Pancreas (tissue), 10 donors: ENCODE results near the gene CLDN24. TPM values are rescaled to one million over a fixed set of nuclear protein-coding genes. Genes with fewer than 3 reads are reported as not detected.

Experiments
- ATAC-seq, 4 donors: fragments of 200-7000 bp; cut with Tn5 transposase; one replicate each; pipeline versions ENCODE4 v1.8.0 to v1.9.1; 2020; ENCODE audit warnings: mild to moderate bottlenecking in 4 of 4, moderate library complexity in 4 of 4
- DNase-seq, 6 donors: peaks; one replicate each; pipeline ENCODE4 v3.0.0-alpha.2; 2020
- FAIRE-seq: peaks from 2 replicates; lab custom pipeline; 2012; peaks lifted over from hg19 to GRCh38; lab: Jason Lieb, UNC
- H3K27ac ChIP-seq, 4 donors: fragments of 200-600 bp; sonication (generic); 1 replicate in 3 of 4; 2 replicates in 1 of 4; pipeline versions ENCODE4 v1.5.0 to v1.8.0; 2020
- H3K27me3 ChIP-seq, 4 donors: fragments of 200-600 bp; one replicate each; pipeline ENCODE4 v1.8.0; 2021
- H3K36me3 ChIP-seq, 3 donors: fragments of 200-600 bp; sonication (generic) in 1 of 3; one replicate each; pipeline versions ENCODE4 v1.5.0 to v1.8.0; 2020 to 2021
- H3K4me1 ChIP-seq, 3 donors: fragments of 200-600 bp; one replicate each; pipeline ENCODE4 v1.8.0; 2021
- H3K4me3 ChIP-seq, 4 donors: fragments of 200-600 bp; sonication (generic) in 2 of 4; one replicate each; pipeline versions ENCODE4 v1.5.0 to v1.8.0; 2020 to 2021
- H3K9me3 ChIP-seq, 4 donors: fragments of 200-600 bp; one replicate each; pipeline ENCODE4 v1.8.0; 2021
- CTCF ChIP-seq, 4 donors: fragments of 200-600 bp; sonication (generic) in 3 of 4; IDR thresholded peaks; one replicate each; pipeline versions ENCODE4 v1.5.0 to v1.8.0; 2021; ENCODE audit warnings: antibody characterized with exemption in 4 of 4
- WGBS, 2 donors: extraction: QIAGEN DNeasy Blood & Tissue Kit; methylation state at CpG; one replicate each; pipeline ENCODE4 v1.1.7; 2013; 5-methylcytosine and 5-hydroxymethylcytosine counted together
- intact Hi-C, 3 donors: fragments of 100-400 bp; cut with DNase I; formaldehyde crosslinking; loops; one replicate each; pipeline versions ENCODE4 v1.11.1 to v1.14.2; 2022
- polyA plus RNA-seq, 2 donors: library from polyadenylated mRNA; stranded (reverse); fragments of 200-250 nt; gene quantifications; one replicate each; pipeline ENCODE4 v1.2.3, GENCODE V29; 2013
- total RNA-seq, 6 donors: library from RNA; stranded (reverse); fragmentation: NEBNext Ultra II Directional in 4 of 6; extraction: Animal tissue kit (Norgen Biotek cat#: 25700) in 4 of 6; gene quantifications; one replicate each; pipeline versions ENCODE4 v1.2.1 to v1.2.4, GENCODE V29; 2021 to 2023
- donor health status: healthy with polysubstance abuse.
- donor health status: DM: no; HTN: no; CAD: no; lungs with moderate emphysema.
- donor health status: DM: no; HTN: no; CAD: no.
- donor health status: control.
- donor health status: control.
- donor health status: Bipolar disorder and iron deficiency.
- donor health status: DM: yes; HTN: yes; CAD: no.
- donor health status: DM: no; HTN: no; CAD: no.
- donor health status: DM: no; HTN: no; CAD: no.
- donor health status: DM: yes; HTN: yes; CAD: no.

The CLDN24 gene
- total and polyA plus RNA-seq, 8 donors = not detected

- H3K9me3 ChIP-seq = no peaks in the 10 kb centered on the region
- ATAC-seq (no peak), DNase-seq (no peak), FAIRE-seq (no peak)
- H3K4me1 ChIP-seq = no peaks in the 10 kb centered on the region
- no peaks in the 10 kb centered on the region for H3K27me3 ChIP-seq
- no peak overlapping the region for H3K4me3 ChIP-seq
- WGBS, 2 donors = 94 to 95% methylated on average over 4 of the region's 4 CpGs
- H3K36me3 ChIP-seq = no peaks in the 10 kb centered on the region
- H3K27ac ChIP-seq = no peak overlapping the region
- intact Hi-C loops = no loop called here
- TF ChIP-seq CTCF (IDR thresholded peaks at IDR 0.05) = no peak
These were observed 18.9 kb downstream of the CLDN24 start for GRCh38 chr4:183303301-183303700.

GRCh38 chr4:183300655-183301054 lies 21.6 kb downstream of the CLDN24 start:
- FAIRE-seq (no peak), DNase-seq (no peak), ATAC-seq (no peak)
- H3K9me3 ChIP-seq = no peaks in the 10 kb centered on the region
- TF ChIP-seq CTCF (IDR thresholded peaks at IDR 0.05) = no peak
- intact Hi-C loops = no loop called here
- H3K27me3 ChIP-seq = no peaks in the 10 kb centered on the region
- no peak overlapping the region for H3K4me3 ChIP-seq
- no peak overlapping the region for H3K27ac ChIP-seq
- H3K4me1 ChIP-seq = no peaks in the 10 kb centered on the region
- no peaks in the 10 kb centered on the region for H3K36me3 ChIP-seq
- 73 to 75% methylated on average over 5 of the region's 5 CpGs for WGBS, 2 donors

GRCh38 chr4:183300070-183300469 lies 22.2 kb downstream of the CLDN24 start:
- no peaks in the 10 kb centered on the region for H3K36me3 ChIP-seq
- DNase-seq = no peak
- no peak overlapping the region for H3K27ac ChIP-seq
- intact Hi-C loops = no loop called here
- H3K4me3 ChIP-seq = no peak overlapping the region
- no peaks in the 10 kb centered on the region for H3K4me1 ChIP-seq
- WGBS, 2 donors = 87 to 88% methylated on average over 6 of the region's 6 CpGs
- H3K27me3 ChIP-seq = no peaks in the 10 kb centered on the region
- FAIRE-seq = no peak
- no peak for ATAC-seq
- H3K9me3 ChIP-seq = no peaks in the 10 kb centered on the region
- TF ChIP-seq CTCF (IDR thresholded peaks at IDR 0.05) = no peak

- H3K9me3 ChIP-seq = no peaks in the 10 kb centered on the region
- intact Hi-C loops = no loop called here
- 72 to 87% methylated on average over 2 of the region's 2 CpGs for WGBS, 2 donors
These were observed 22.8 kb downstream of the CLDN24 start for GRCh38 chr4:183299464-183299863.

GRCh38 chr4:183297675-183298074 lies 24.6 kb downstream of the CLDN24 start:
- TF ChIP-seq CTCF (IDR thresholded peaks at IDR 0.05) = no peak
- DNase-seq (no peak), FAIRE-seq (no peak), ATAC-seq (no peak)
- WGBS, 2 donors = 94 to 100% methylated on average over 3 of the region's 3 CpGs
- intact Hi-C loops = no loop called here
- H3K4me1 ChIP-seq = no peaks in the 10 kb centered on the region
- H3K4me3 ChIP-seq = no peak overlapping the region
- H3K27ac ChIP-seq = no peak overlapping the region
- no peaks in the 10 kb centered on the region for H3K27me3 ChIP-seq
- H3K9me3 ChIP-seq = no peaks in the 10 kb centered on the region
- H3K36me3 ChIP-seq = no peaks in the 10 kb centered on the region

More at GRCh38 chr4:183299464-183299863, 22.8 kb downstream of the CLDN24 start:
- Histone ChIP-seq H3K27ac (no peak overlapping the region), H3K27me3 (no peaks in the 10 kb centered on the region), H3K4me1 (no peaks in the 10 kb centered on the region), H3K36me3 (no peaks in the 10 kb centered on the region), H3K4me3 (no peak overlapping the region)
- no peak for DNase-seq
- ATAC-seq = no peak
- TF ChIP-seq CTCF (IDR thresholded peaks at IDR 0.05) = no peak
- no peak for FAIRE-seq
